RWPE1 (cell line): Measurements from ENCODE around the gene AGPAT3.

ENCODE experiments used
- CTCF ChIA-PET: fragments of 350-600 bp; sonication (Branson Sonifier 250); formaldehyde crosslinking; extraction: SDS; loops from one replicate; lab custom pipeline; 2021; lab: Yijun Ruan, JAX
- POLR2A ChIA-PET: fragments of 400-600 bp; formaldehyde crosslinking; extraction: SDS; loops from one replicate; lab custom pipeline; 2020; ENCODE audit warnings: antibody characterized with exemption; ENCODE audit not compliant: low non-redundant PET; lab: Yijun Ruan, JAX
- DNase-seq: peaks from one replicate; pipeline ENCODE4 v3.0.0; 2012; ENCODE audit warnings: low spot score
- H3K27ac ChIP-seq: fragments of 450-650 bp; 2 replicates; pipeline ENCODE4 v1.5.1; 2017
- CTCF ChIP-seq: fragments of 450-650 bp; conservative IDR thresholded peaks from 2 replicates; pipeline ENCODE4 v1.5.1; 2017; ENCODE audit warnings: low read depth, mild to moderate bottlenecking

AGPAT3 gene

GRCh38 chr21:43921571-43921978 is 56.6 kb downstream of the AGPAT3 start:
- POLR2A ChIA-PET = no interaction called here
- no peak for DNase-seq
- no peak overlapping the region for H3K27ac ChIP-seq
- CTCF ChIA-PET = no interaction called here
- TF ChIP-seq CTCF = no peak

- TF ChIP-seq CTCF = no peak
- CTCF ChIA-PET = no interaction called here
- H3K27ac ChIP-seq = peak overlapping the region; percentile 21; the same call in 1 of the 2 replicates
- DNase-seq = no peak
- POLR2A ChIA-PET = no interaction called here
Measured at GRCh38 chr21:43921979-43922945, 57.2 kb downstream of the AGPAT3 start.

GRCh38 chr21:43922949-43923348 is 57.9 kb downstream of the AGPAT3 start:
- ChIA-PET CTCF (no interaction called here), POLR2A (no interaction called here)
- H3K27ac ChIP-seq = peak overlapping the region; percentile 21; the same call in 1 of the 2 replicates
- no peak for TF ChIP-seq CTCF
- no peak for DNase-seq

- H3K27ac ChIP-seq = peak overlapping the region; percentile 21; the same call in 1 of the 2 replicates
- DNase-seq = no peak
- ChIA-PET POLR2A (no interaction called here), CTCF (no interaction called here)
- no peak for TF ChIP-seq CTCF
Measured at GRCh38 chr21:43923391-43923790, 58.4 kb downstream of the AGPAT3 start.

GRCh38 chr21:43924421-43925095 is 59.5 kb downstream of the AGPAT3 start:
- DNase-seq = no peak
- H3K27ac ChIP-seq = peak overlapping the region; percentile 73
- ChIA-PET CTCF (interaction anchor here (0.7 to 0.8 kb wide), 2 partner anchors 14 to 116 kb away, joined by 3 to 4 read pairs; no protein-coding TSS in a partner anchor), POLR2A (no interaction called here)
- no peak for TF ChIP-seq CTCF

- CTCF ChIA-PET = interaction anchor here (1.0 kb wide), 1 partner anchor 114 kb away, joined by 3 read pairs; no protein-coding TSS in a partner anchor
- peak overlapping the region; percentile 73 for H3K27ac ChIP-seq
- no peak for DNase-seq
- no peak for TF ChIP-seq CTCF
- POLR2A ChIA-PET = no interaction called here
Measured at GRCh38 chr21:43925096-43925481, 60.1 kb downstream of the AGPAT3 start.
